ENCODE data around the gene PEPD. TPM values are rescaled to one million over a fixed set of nuclear protein-coding genes. Genes with fewer than 3 reads are reported as not detected.

PEPD gene
- total and polyA plus RNA-seq, 2 donors (not counting 3 experiments of a cell fraction or from before 2014, with no cell fraction given): 73.7 to 126 TPM

DNA sequence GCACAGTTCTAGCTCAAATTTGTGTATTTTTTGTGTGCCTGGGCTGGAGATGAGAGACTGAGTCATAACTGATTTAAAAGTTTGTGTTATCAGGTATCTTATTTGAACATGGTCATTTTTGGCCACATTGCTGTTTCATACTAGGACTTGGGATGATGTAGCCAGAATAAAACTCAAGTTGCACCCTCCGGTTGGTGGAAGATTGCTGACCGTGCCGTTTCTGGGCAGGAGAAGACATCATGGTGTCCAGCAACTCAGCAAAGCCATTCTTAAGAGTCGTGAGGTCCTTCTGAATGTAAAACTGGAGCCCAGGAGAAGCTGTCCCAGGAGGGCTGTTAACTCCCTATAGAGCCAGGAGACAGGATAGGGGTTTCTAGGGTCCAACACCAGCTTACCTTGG is 140.5 kb downstream of the PEPD start:
- POLR2A ChIA-PET: interaction anchor here (1.1 kb wide), 1 partner anchor 8 kb away, joined by 3 read pairs; the partner anchor contains the start of gene CEBPG
- H4K20me1 ChIP-seq (replicated peaks; ENCODE audit: control insufficient read depth, extremely low read depth, insufficient read depth, low read length): peaks cover 9% of the 10 kb centered on the region
- H3K79me2 ChIP-seq (ENCODE audit: control insufficient read depth, insufficient read depth, low read length): peaks cover 82% of the 10 kb centered on the region
- no TSS peak for BruUV-seq (replicated peaks)
- H3K4me1 ChIP-seq (ENCODE audit: control insufficient read depth, extremely low read depth, insufficient read depth, low read length): peaks cover 22% of the 10 kb centered on the region
- DNase-seq (ENCODE audit: low read depth, low spot score): no peak
- H3K27me3 ChIP-seq (ENCODE audit: control insufficient read depth in 2 of 2, insufficient read depth in 2 of 2, low read length in 2 of 2): no peaks in the 10 kb centered on the region
- CTCF ChIA-PET: interaction anchor here (1.0 to 1.4 kb wide), 2 partner anchors 26 to 397 kb away, joined by 3 to 5 read pairs; no protein-coding TSS in a partner anchor
- H3K9me3 ChIP-seq (replicated peaks; ENCODE audit: control insufficient read depth, insufficient read depth, low read length): no peaks in the 10 kb centered on the region
- intact Hi-C loops (cut with micrococcal nuclease): no loop called here
- no peak overlapping the region for H2AFZ ChIP-seq (ENCODE audit: low read depth, low read length)
- H3K36me3 ChIP-seq (ENCODE audit: control insufficient read depth in 2 of 2, extremely low read depth in 1 of 2, insufficient read depth in 2 of 2, low read length in 2 of 2): peaks cover 5 to 10% of the 10 kb centered on the region in 2 experiments
- no peak overlapping the region for H3K4me2 ChIP-seq (ENCODE audit: insufficient read depth, low read length)
- no peaks in the 10 kb centered on the region for H3K9me1 ChIP-seq (replicated peaks; ENCODE audit: control insufficient read depth, extremely low read depth, insufficient read depth, low read length)
- FAIRE-seq: no peak
- TF ChIP-seq, protein P1, sequence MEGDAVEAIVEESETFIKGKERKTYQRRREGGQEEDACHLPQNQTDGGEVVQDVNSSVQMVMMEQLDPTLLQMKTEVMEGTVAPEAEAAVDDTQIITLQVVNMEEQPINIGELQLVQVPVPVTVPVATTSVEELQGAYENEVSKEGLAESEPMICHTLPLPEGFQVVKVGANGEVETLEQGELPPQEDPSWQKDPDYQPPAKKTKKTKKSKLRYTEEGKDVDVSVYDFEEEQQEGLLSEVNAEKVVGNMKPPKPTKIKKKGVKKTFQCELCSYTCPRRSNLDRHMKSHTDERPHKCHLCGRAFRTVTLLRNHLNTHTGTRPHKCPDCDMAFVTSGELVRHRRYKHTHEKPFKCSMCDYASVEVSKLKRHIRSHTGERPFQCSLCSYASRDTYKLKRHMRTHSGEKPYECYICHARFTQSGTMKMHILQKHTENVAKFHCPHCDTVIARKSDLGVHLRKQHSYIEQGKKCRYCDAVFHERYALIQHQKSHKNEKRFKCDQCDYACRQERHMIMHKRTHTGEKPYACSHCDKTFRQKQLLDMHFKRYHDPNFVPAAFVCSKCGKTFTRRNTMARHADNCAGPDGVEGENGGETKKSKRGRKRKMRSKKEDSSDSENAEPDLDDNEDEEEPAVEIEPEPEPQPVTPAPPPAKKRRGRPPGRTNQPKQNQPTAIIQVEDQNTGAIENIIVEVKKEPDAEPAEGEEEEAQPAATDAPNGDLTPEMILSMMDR (IDR thresholded peaks at IDR 0.05; ENCODE audit: extremely low read depth in 1 of 2, insufficient read depth in 1 of 2, low read depth in 1 of 2, low read length in 2 of 2): no peak
- TF ChIP-seq, protein P2, sequence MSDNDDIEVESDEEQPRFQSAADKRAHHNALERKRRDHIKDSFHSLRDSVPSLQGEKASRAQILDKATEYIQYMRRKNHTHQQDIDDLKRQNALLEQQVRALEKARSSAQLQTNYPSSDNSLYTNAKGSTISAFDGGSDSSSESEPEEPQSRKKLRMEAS (IDR thresholded peaks at IDR 0.05; ENCODE audit: insufficient read depth, insufficient read length): no peak
- TF ChIP-seq EZH2 (IDR thresholded peaks at IDR 0.05; ENCODE audit: borderline replicate concordance, low read depth, low read length, severe bottlenecking) (no peak), POLR2A (IDR thresholded peaks at IDR 0.05; ENCODE audit: low read depth, low read length) (no peak), JUN (IDR thresholded peaks at IDR 0.05; ENCODE audit: borderline replicate concordance, insufficient read depth, insufficient read length, low read depth) (no peak), FOS (IDR thresholded peaks at IDR 0.05; ENCODE audit: borderline replicate concordance, insufficient read depth, low read length) (no peak), GATA2 (IDR thresholded peaks at IDR 0.05; ENCODE audit: insufficient read depth, insufficient read length, low read depth, low read length) (no peak), MYC (IDR thresholded peaks at IDR 0.05; ENCODE audit: low read depth, low read length) (no peak), POLR2AphosphoS5 (IDR thresholded peaks at IDR 0.05; ENCODE audit: insufficient read depth, low read depth, low read length) (no peak)
- no peak overlapping the region for H3K9ac ChIP-seq (replicated peaks; ENCODE audit: extremely low read depth, insufficient read depth, low read length)
- H3K4me3 ChIP-seq (replicated peaks in 1 of 3; ENCODE audit: insufficient read depth in 1 of 3, low read depth in 1 of 3, low read length in 3 of 3): no peak overlapping the region
- dilution Hi-C loops (cut with MboI; ENCODE audit: extremely low pct_ligation_motif_present, low sequenced_read_pairs): no loop called here
- no peak overlapping the region for H3K27ac ChIP-seq (ENCODE audit: insufficient read depth, low read depth, low read length)
